HCT116 (cell line): ENCODE data around the gene CDH4. TPM values are rescaled to one million over a fixed set of nuclear protein-coding genes. Genes with fewer than 3 reads are reported as not detected.

ENCODE experiments used
- EZH2 ChIP-seq: fragments of 200-600 bp; sonication (generic); IDR thresholded peaks from 2 replicates; pipeline ENCODE4 v1.6.1; 2017; ENCODE audit warnings: antibody characterized with exemption, mixed run types
- JUND ChIP-seq: IDR thresholded peaks from 2 replicates; pipeline ENCODE4 v1.6.1; 2012
- MAX ChIP-seq: IDR thresholded peaks from 2 replicates; pipeline ENCODE4 v1.6.1; 2012
- POLR2A ChIP-seq: IDR thresholded peaks from 2 replicates; pipeline ENCODE4 v1.7.0; 2011; ENCODE audit warnings: borderline replicate concordance; ENCODE audit not compliant: insufficient read depth, insufficient read length; ENCODE audit errors: extremely low read depth
- REST ChIP-seq: IDR thresholded peaks from 2 replicates; pipeline ENCODE4 v1.6.1; 2012; ENCODE audit warnings: low read depth
- YY1 ChIP-seq: IDR thresholded peaks from 2 replicates; pipeline ENCODE4 v1.6.1; 2011; ENCODE audit warnings: low read length, low read depth, moderate library complexity, mild to moderate bottlenecking; ENCODE audit not compliant: insufficient replicate concordance; ENCODE audit errors: extremely low read depth
- ZNF274 ChIP-seq: fragments of 200-500 bp; sonication (Bioruptor generic); IDR thresholded peaks from 2 replicates; pipeline ENCODE4 v1.6.1; 2014; ENCODE audit warnings: mild to moderate bottlenecking, low read depth, low read length, inconsistent platforms
- total RNA-seq: library from RNA; stranded (reverse); gene quantifications from one replicate; pipeline ENCODE4 v1.2.1, GENCODE V29; 2021; ENCODE audit not compliant: unreplicated experiment
- TF ChIP-seq, protein P1 (sequence below), 3 experiments: fragments of 200-600 bp in 1 of 3; sonication (generic) in 1 of 3; IDR thresholded peaks in 2 of 3; conservative IDR thresholded peaks in 1 of 3; 2 replicates each; pipeline ENCODE4 v1.5.1; 2012 to 2017; ENCODE audit warnings: low read depth in 2 of 3, low read length in 2 of 3, antibody characterized with exemption in 1 of 3, borderline replicate concordance in 1 of 3, control low read depth in 1 of 3, mild to moderate bottlenecking in 1 of 3, mixed read lengths in 1 of 3, mixed run types in 1 of 3, moderate library complexity in 1 of 3; ENCODE audit not compliant: insufficient read depth in 1 of 3

Gene CDH4
- total RNA-seq, 1 experiment from 2014 or later = not detected

- no peak for TF ChIP-seq REST
- no peak for TF ChIP-seq ZNF274
- TF ChIP-seq YY1 = no peak
- TF ChIP-seq, protein P1, sequence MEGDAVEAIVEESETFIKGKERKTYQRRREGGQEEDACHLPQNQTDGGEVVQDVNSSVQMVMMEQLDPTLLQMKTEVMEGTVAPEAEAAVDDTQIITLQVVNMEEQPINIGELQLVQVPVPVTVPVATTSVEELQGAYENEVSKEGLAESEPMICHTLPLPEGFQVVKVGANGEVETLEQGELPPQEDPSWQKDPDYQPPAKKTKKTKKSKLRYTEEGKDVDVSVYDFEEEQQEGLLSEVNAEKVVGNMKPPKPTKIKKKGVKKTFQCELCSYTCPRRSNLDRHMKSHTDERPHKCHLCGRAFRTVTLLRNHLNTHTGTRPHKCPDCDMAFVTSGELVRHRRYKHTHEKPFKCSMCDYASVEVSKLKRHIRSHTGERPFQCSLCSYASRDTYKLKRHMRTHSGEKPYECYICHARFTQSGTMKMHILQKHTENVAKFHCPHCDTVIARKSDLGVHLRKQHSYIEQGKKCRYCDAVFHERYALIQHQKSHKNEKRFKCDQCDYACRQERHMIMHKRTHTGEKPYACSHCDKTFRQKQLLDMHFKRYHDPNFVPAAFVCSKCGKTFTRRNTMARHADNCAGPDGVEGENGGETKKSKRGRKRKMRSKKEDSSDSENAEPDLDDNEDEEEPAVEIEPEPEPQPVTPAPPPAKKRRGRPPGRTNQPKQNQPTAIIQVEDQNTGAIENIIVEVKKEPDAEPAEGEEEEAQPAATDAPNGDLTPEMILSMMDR (IDR thresholded peaks at IDR 0.05 in 2 of 3, conservative IDR thresholded peaks at IDR 0.05 in 1 of 3; ENCODE audit: borderline replicate concordance in 1 of 3, insufficient read depth in 1 of 3, low read depth in 2 of 3, low read length in 2 of 3) = no peak
- TF ChIP-seq POLR2A = no peak
- TF ChIP-seq EZH2 = no peak
- TF ChIP-seq MAX = no peak
- TF ChIP-seq JUND = no peak
These were observed 500.5 kb downstream of the CDH4 start (continued) for GRCh38 chr20:61752576-61752975.
